Bronchus fibroblast of lung (primary cell): ENCODE data around the gene UPF3B. TPM values are rescaled to one million over a fixed set of nuclear protein-coding genes. Genes with fewer than 3 reads are reported as not detected.

Experiments
- total RNA-seq: library from RNA; depleted of rRNA; stranded (reverse); fragments of >200 nt; gene quantifications from 2 replicates; pipeline ENCODE4 v1.2.3, GENCODE V29; 2015

Gene UPF3B
- total RNA-seq: 2.1 and 3.0 TPM in 2 replicates

GRCh38 chrX:119852382-119853353 is at the start of gene UPF3B:
Gene UPF3B (minus strand): TSS chrX:119852963. CDS start chrX:119852928, 35 bp downstream.

GRCh38 chrX:119895843-119896326 is 43.1 kb upstream of the UPF3B start, which contains the start of gene AKAP14:
Gene AKAP14 (plus strand): TSS chrX:119895893. CDS start chrX:119903224, 7,331 bp downstream.

GRCh38 chrX:119871599-119872395 is 19.0 kb upstream of the UPF3B start, which contains the start of the genes NDUFA1 and RNF113A:
Gene NDUFA1 (plus strand): TSS chrX:119871832. CDS start chrX:119871912, 80 bp downstream.
Gene RNF113A (minus strand): TSS chrX:119871733. CDS start chrX:119871613, 120 bp downstream.

GRCh38 chrX:119791437-119792231 is 61.1 kb downstream of the UPF3B start, which contains the start of gene RPL39:
Gene RPL39 (minus strand): TSS chrX:119791630. CDS start chrX:119791576, 54 bp downstream.

Other genes with a start within 250 kb of the UPF3B start
- gene NKRF, start 246.5 kb downstream of the UPF3B start, total RNA-seq: 3.3 and 4.7 TPM in 2 replicates
- 11.3 and 11.9 TPM in 2 replicates for gene SEPTIN6, start 159.8 kb downstream of the UPF3B start, total RNA-seq
- gene SOWAHD, start 94.4 kb downstream of the UPF3B start, total RNA-seq: 0.17 and 0.30 TPM in 2 replicates
- 3,305 and 3,757 TPM in 2 replicates for gene RPL39, start 61.3 kb downstream of the UPF3B start, total RNA-seq
- 14.4 and 16.5 TPM in 2 replicates for gene RNF113A, start 18.8 kb upstream of the UPF3B start, total RNA-seq
- 32.1 and 42.4 TPM in 2 replicates for gene NDUFA1, start 18.9 kb upstream of the UPF3B start, total RNA-seq
- gene AKAP14, start 42.9 kb upstream of the UPF3B start, total RNA-seq: not detected in 2 replicates
- 3.9 and 4.2 TPM in 2 replicates for gene NKAP, start 90.8 kb upstream of the UPF3B start, total RNA-seq
- gene RHOXF2B, start 224.7 kb upstream of the UPF3B start, total RNA-seq: not detected in 2 replicates